ENCODE data around the gene CCDC93. TPM values are rescaled to one million over a fixed set of nuclear protein-coding genes. Genes with fewer than 3 reads are reported as not detected.
"Not testable (repeated sequence)": the region's sequence is repeated elsewhere in the genome, so short reads cannot be mapped to it uniquely, and the experiment has no call there.

CCDC93 gene
- total RNA-seq, 3 donors from 2014 or later: 25.6 to 33.1 (median 32.9) TPM

DNA sequence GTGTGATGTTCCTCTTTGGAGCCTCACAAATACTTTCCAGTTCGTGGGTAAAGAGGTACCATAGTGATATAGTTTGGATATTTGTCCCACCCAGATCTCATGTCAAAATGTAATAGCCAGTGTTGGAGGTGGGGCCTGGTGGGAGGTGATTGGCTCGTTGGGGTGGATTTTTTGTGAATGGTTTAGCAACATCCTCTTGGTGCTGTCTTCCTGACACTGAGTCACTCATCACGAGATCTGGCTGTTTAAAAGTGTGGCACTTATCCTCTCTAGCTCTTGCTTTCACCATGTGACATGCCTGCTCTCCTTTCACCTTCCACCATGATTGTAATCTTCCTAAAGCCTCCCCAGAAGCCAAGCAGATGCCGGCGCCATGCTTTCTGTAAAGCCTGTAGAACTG is 3.0 kb upstream of the CCDC93 start:
- Histone ChIP-seq H3K4me3 (no peak overlapping the region), H3K27me3 (no peaks in the 10 kb centered on the region), H3K36me3 (no peaks in the 10 kb centered on the region), H3K9me3 (no peaks in the 10 kb centered on the region), H3K4me1 (peaks cover 0 to 11% of the 10 kb centered on the region in 2 donors), H3K27ac (no peak overlapping the region)
- intact Hi-C loops (cut with DNase I; ENCODE audit: low total_unique reads): no loop called here
- TF ChIP-seq POLR2A (IDR thresholded peaks at IDR 0.05): no peak
- no peak for TF ChIP-seq POLR2AphosphoS5 (IDR thresholded peaks at IDR 0.05)
- TF ChIP-seq, protein P1, sequence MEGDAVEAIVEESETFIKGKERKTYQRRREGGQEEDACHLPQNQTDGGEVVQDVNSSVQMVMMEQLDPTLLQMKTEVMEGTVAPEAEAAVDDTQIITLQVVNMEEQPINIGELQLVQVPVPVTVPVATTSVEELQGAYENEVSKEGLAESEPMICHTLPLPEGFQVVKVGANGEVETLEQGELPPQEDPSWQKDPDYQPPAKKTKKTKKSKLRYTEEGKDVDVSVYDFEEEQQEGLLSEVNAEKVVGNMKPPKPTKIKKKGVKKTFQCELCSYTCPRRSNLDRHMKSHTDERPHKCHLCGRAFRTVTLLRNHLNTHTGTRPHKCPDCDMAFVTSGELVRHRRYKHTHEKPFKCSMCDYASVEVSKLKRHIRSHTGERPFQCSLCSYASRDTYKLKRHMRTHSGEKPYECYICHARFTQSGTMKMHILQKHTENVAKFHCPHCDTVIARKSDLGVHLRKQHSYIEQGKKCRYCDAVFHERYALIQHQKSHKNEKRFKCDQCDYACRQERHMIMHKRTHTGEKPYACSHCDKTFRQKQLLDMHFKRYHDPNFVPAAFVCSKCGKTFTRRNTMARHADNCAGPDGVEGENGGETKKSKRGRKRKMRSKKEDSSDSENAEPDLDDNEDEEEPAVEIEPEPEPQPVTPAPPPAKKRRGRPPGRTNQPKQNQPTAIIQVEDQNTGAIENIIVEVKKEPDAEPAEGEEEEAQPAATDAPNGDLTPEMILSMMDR (IDR thresholded peaks at IDR 0.05): no peak
- DNase-seq (ENCODE audit: low spot score in 2 of 2): no peak

DNA sequence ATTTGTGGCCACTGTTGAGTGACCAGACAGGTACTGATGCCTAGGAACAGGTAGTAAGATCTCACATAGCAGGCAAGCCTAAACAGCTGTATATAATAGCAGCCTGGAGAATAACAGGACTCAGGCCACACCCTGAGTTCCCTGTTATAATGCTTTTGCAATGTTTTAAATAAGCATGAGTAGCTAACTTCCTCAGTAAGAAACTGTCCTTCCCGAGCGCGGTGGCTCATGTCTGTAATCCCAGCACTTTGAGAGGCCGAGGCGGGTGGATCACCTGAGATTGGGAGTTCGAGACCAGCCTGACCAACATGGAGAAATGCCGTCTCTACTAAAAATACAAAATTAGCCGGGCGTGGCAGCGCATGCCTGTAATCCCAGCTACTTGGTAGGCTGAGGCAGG is 1.9 kb upstream of the CCDC93 start:
- intact Hi-C loops (cut with DNase I; ENCODE audit: low total_unique reads); H3K4me3 ChIP-seq; H3K36me3 ChIP-seq; DNase-seq (ENCODE audit: low spot score in 2 of 2); H3K27me3 ChIP-seq; H3K27ac ChIP-seq; H3K9me3 ChIP-seq: not testable (repeated sequence)
- peaks cover 0 to 15% of the 10 kb centered on the region in 2 donors for H3K4me1 ChIP-seq

DNA sequence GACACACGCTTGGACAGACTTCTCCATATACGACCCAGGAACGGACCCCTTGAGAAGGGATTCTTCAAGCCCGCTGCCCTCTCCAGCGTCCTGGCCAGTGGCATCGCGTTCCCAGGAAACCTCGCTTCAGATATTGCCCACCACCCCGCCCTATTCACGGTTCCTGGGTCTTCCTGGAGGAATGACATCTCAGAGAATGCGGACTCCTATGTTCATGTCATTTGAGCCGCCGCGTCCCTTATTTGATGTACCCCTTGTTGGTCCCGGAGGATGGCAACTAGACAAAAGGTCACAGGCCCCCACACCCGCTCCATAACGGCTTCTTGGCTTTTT is 588 bp upstream of the CCDC93 start:
- DNase-seq (ENCODE audit: low spot score in 2 of 2): no peak
- H3K27me3 ChIP-seq: no peaks in the 10 kb centered on the region
- peak overlapping the region; percentile 96 to 100 (median 100) for H3K4me3 ChIP-seq
- H3K27ac ChIP-seq: peak overlapping the region; percentile 77 to 89
- H3K36me3 ChIP-seq: no peaks in the 10 kb centered on the region
- H3K9me3 ChIP-seq: no peaks in the 10 kb centered on the region
- H3K4me1 ChIP-seq: peaks cover 0 to 15% of the 10 kb centered on the region in 2 donors
- TF ChIP-seq POLR2A (IDR thresholded peaks at IDR 0.05): no peak
- TF ChIP-seq, protein P1 (IDR thresholded peaks at IDR 0.05): no peak
- no peak for TF ChIP-seq POLR2AphosphoS5 (IDR thresholded peaks at IDR 0.05)
- intact Hi-C loops (cut with DNase I; ENCODE audit: low total_unique reads): no loop called here

DNA sequence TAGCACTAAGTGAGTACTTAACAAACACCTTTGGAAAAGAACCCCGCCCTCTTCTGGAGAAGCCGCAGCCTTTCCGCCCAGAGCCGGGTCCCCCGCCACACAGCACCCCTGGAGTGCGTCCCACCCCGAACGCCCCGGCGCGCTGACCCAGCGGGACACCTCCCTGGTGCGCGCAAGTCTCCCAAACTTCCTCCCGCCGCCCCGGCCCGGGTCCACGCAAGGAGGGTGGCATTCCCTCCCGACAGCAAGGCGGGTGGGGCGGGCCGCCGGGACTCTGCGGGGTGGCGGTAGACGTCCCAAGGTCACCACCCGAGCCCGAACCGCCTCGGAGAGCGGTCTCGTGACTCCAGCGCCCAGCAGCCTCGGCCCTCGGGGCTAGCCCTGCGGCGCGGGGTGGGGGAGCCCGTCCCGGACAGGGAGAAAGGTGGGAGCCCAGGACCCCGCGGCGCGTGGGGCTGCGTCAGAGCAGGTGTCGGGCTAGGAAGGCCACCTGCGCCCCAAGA is 598 bp downstream of the CCDC93 start:
- Histone ChIP-seq H3K27ac (peak overlapping the region; percentile 77 to 89), H3K36me3 (no peaks in the 10 kb centered on the region), H3K27me3 (no peaks in the 10 kb centered on the region), H3K9me3 (no peaks in the 10 kb centered on the region), H3K4me1 (peaks cover 0 to 15% of the 10 kb centered on the region in 2 donors), H3K4me3 (peak overlapping the region; percentile 96 to 100 (median 100))
- intact Hi-C loops (cut with DNase I; ENCODE audit: low total_unique reads): no loop called here
- DNase-seq (ENCODE audit: low spot score in 2 of 2): peak in 1 of 2 donors; percentile 56
- TF ChIP-seq POLR2AphosphoS5 (IDR thresholded peaks at IDR 0.05): no peak
- TF ChIP-seq POLR2A (IDR thresholded peaks at IDR 0.05): no peak
- TF ChIP-seq, protein P1 (IDR thresholded peaks at IDR 0.05): no peak

DNA sequence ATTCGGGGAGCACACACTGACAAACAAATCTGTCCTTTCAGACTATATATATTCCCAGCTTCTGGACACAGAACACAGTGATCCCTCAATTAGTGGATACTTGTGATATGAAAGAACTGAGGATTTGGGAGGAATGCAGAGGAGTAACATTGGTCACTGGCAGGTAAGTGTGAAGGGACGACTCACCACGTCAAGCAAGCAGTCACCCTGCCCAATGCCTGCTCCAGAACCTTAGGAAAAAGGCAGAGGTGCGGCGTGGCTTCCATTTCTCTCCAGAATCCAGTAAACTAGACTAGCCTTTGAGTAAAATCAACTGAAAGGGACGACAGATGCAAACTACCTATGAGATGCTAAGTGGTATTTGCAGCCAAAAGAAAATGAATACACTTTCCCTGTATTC is 1.1 kb downstream of the CCDC93 start:
- Histone ChIP-seq H3K9me3 (no peaks in the 10 kb centered on the region), H3K4me3 (peak overlapping the region; percentile 96 to 100 (median 100)), H3K27ac (peak overlapping the region in 1 of 2 donors; percentile 89), H3K36me3 (peaks cover 3% of the 10 kb centered on the region), H3K27me3 (no peaks in the 10 kb centered on the region), H3K4me1 (peaks cover 0 to 15% of the 10 kb centered on the region in 2 donors)
- intact Hi-C loops (cut with DNase I; ENCODE audit: low total_unique reads): no loop called here
- DNase-seq (ENCODE audit: low spot score in 2 of 2): no peak
- TF ChIP-seq POLR2AphosphoS5 (IDR thresholded peaks at IDR 0.05): no peak
- TF ChIP-seq, protein P1 (IDR thresholded peaks at IDR 0.05): no peak
- TF ChIP-seq POLR2A (IDR thresholded peaks at IDR 0.05): no peak

DNA sequence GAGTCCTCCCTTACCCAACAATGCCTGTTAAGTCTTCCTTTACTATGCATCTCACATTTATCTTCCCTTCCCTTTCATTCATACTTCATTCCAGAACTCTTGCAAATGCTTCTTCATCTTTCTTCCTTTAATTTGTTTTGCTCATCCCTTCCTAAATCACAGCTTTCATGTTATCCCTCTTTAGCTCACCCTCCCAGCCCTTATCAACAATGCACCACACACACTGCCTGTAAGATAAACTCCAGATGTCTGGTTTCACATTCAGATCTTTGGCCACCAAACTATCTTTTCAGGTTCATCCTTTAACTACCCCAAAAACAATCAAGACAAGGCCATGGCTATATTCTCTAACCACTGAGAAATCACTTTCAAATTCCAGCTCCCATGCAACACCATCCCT is 3.4 kb downstream of the CCDC93 start:
- H3K4me1 ChIP-seq: peaks cover 0 to 15% of the 10 kb centered on the region in 2 donors
- H3K4me3 ChIP-seq: no peak overlapping the region
- H3K27me3 ChIP-seq: no peaks in the 10 kb centered on the region
- H3K36me3 ChIP-seq: peaks cover 6% of the 10 kb centered on the region
- intact Hi-C loops (cut with DNase I; ENCODE audit: low total_unique reads): no loop called here
- H3K27ac ChIP-seq: no peak overlapping the region
- H3K9me3 ChIP-seq: no peaks in the 10 kb centered on the region
- TF ChIP-seq POLR2A (IDR thresholded peaks at IDR 0.05) (no peak), POLR2AphosphoS5 (IDR thresholded peaks at IDR 0.05) (no peak)
- TF ChIP-seq, protein P1 (IDR thresholded peaks at IDR 0.05): no peak
- DNase-seq (ENCODE audit: low spot score in 2 of 2): no peak

All from breast epithelium (tissue), 4 donors.